GM21423 (cell line): Measurements from ENCODE around the gene CCDC183.
"Not testable (repeated sequence)": the region's sequence is repeated elsewhere in the genome, so short reads cannot be mapped to it uniquely, and the experiment has no call there.

Experiments used
- ATAC-seq: cut with Tn5 transposase; IDR thresholded peaks from one replicate; pipeline ENCODE4 v1.9.1; 2021; ENCODE audit warnings: mild to moderate bottlenecking, moderate library complexity; ENCODE audit not compliant: unreplicated experiment

CCDC183 gene

GRCh38 chr9:136796238-136796774 lies at the start of gene CCDC183:
Gene CCDC183 (plus strand): TSS chr9:136796338. CDS start chr9:136796398, 60 bp downstream.
- ATAC-seq: no peak

GRCh38 chr9:136746621-136747020 lies 49.5 kb upstream of the CCDC183 start:
- ATAC-seq: no peak

GRCh38 chr9:136747161-136748060 lies 48.7 kb upstream of the CCDC183 start:
- no peak for ATAC-seq

- ATAC-seq: no peak
Observed at GRCh38 chr9:136748201-136748600, 47.9 kb upstream of the CCDC183 start, which contains the start of gene LCN6. Gene LCN6 (minus strand): TSS chr9:136748525. CDS start chr9:136748483, 42 bp downstream.

- no peak for ATAC-seq
Observed at GRCh38 chr9:136748666-136749611, 47.2 kb upstream of the CCDC183 start.

GRCh38 chr9:136750526-136750925 lies 45.6 kb upstream of the CCDC183 start:
- ATAC-seq: no peak

- ATAC-seq: no peak
Observed at GRCh38 chr9:136751244-136751643, 44.9 kb upstream of the CCDC183 start.

- no peak for ATAC-seq
Observed at GRCh38 chr9:136751814-136752213, 44.3 kb upstream of the CCDC183 start.

- ATAC-seq: no peak
Observed at GRCh38 chr9:136753371-136754058, 42.6 kb upstream of the CCDC183 start.

- no peak for ATAC-seq
Observed at GRCh38 chr9:136754059-136754572, 42.0 kb upstream of the CCDC183 start.

GRCh38 chr9:136754626-136755301 lies 41.4 kb upstream of the CCDC183 start:
- no peak for ATAC-seq

GRCh38 chr9:136755302-136756133 lies 40.6 kb upstream of the CCDC183 start:
- ATAC-seq: not testable (repeated sequence)

GRCh38 chr9:136756134-136756438 lies 40.1 kb upstream of the CCDC183 start:
- no peak for ATAC-seq

GRCh38 chr9:136756836-136757235 lies 39.3 kb upstream of the CCDC183 start:
- no peak for ATAC-seq

- no peak for ATAC-seq
Observed at GRCh38 chr9:136757328-136757727, 38.8 kb upstream of the CCDC183 start.

- no peak for ATAC-seq
Observed at GRCh38 chr9:136757751-136758140, 38.4 kb upstream of the CCDC183 start.

- no peak for ATAC-seq
Observed at GRCh38 chr9:136759001-136759400, 37.1 kb upstream of the CCDC183 start.

- ATAC-seq: no peak
Observed at GRCh38 chr9:136759436-136760325, 36.5 kb upstream of the CCDC183 start.
